Activated CD4-positive, alpha-beta T cell treated with anti-CD3 and anti-CD28 coated beads, Interleukin-2, Interleukin-6, amounts not matched to agents 100 ng/mL and 50 ng/mL, durations not matched to agents 16 hours and 8 hours (primary cell): ENCODE measurements around the gene TACR1.

Source experiments
- DNase-seq: peaks from one replicate; pipeline ENCODE4 v3.0.0-alpha.2; 2020

The TACR1 gene

GRCh38 chr2:75142081-75142480 is 57.2 kb downstream of the TACR1 start:
- DNase-seq = no peak

- DNase-seq = no peak
These were observed 59.0 kb downstream of the TACR1 start for GRCh38 chr2:75140288-75140687.

- no peak for DNase-seq
These were observed 60.1 kb downstream of the TACR1 start for GRCh38 chr2:75139171-75139570.

- no peak for DNase-seq
These were observed 60.8 kb downstream of the TACR1 start for GRCh38 chr2:75138528-75138927.

GRCh38 chr2:75135776-75136400 is 63.4 kb downstream of the TACR1 start:
- no peak for DNase-seq

GRCh38 chr2:75134860-75135259 is 64.5 kb downstream of the TACR1 start:
- no peak for DNase-seq

- no peak for DNase-seq
These were observed 65.4 kb downstream of the TACR1 start for GRCh38 chr2:75133621-75134570.

GRCh38 chr2:75130171-75130570 is 69.1 kb downstream of the TACR1 start:
- no peak for DNase-seq

GRCh38 chr2:75123876-75124275 is 75.4 kb downstream of the TACR1 start:
- no peak for DNase-seq

- DNase-seq = no peak
These were observed 86.0 kb downstream of the TACR1 start for GRCh38 chr2:75113231-75113869.

- no peak for DNase-seq
These were observed 90.3 kb downstream of the TACR1 start for GRCh38 chr2:75108937-75109482.

GRCh38 chr2:75102011-75102410 is 97.3 kb downstream of the TACR1 start:
- no peak for DNase-seq

- DNase-seq = no peak
These were observed 98.5 kb downstream of the TACR1 start for GRCh38 chr2:75100801-75101151.

- DNase-seq = no peak
These were observed 99.1 kb downstream of the TACR1 start for GRCh38 chr2:75100011-75100800.

GRCh38 chr2:75099521-75099922 is 99.8 kb downstream of the TACR1 start:
- no peak for DNase-seq

- no peak for DNase-seq
These were observed 100.5 kb downstream of the TACR1 start for GRCh38 chr2:75098856-75099255.

- no peak for DNase-seq
These were observed 101.5 kb downstream of the TACR1 start for GRCh38 chr2:75097831-75098230.

GRCh38 chr2:75094405-75094804 is 104.9 kb downstream of the TACR1 start:
- DNase-seq = no peak

- DNase-seq = no peak
These were observed 108.4 kb downstream of the TACR1 start for GRCh38 chr2:75090770-75091515.

- no peak for DNase-seq
These were observed 109.8 kb downstream of the TACR1 start for GRCh38 chr2:75089471-75089870.

GRCh38 chr2:75088791-75089190 is 110.5 kb downstream of the TACR1 start:
- no peak for DNase-seq

GRCh38 chr2:75087736-75088135 is 111.6 kb downstream of the TACR1 start:
- no peak for DNase-seq
